GM12801 (cell line): ENCODE results near the gene ATP8B4.

Experiments
- CTCF ChIP-seq: IDR thresholded peaks from one replicate; pipeline ENCODE4 v1.5.1; 2011; ENCODE audit warnings: control low read depth; ENCODE audit not compliant: insufficient read length; ENCODE audit errors: extremely low read depth

ATP8B4 gene

GRCh38 chr15:49895347-49896223 is 223.4 kb downstream of the ATP8B4 start:
- TF ChIP-seq CTCF = no peak

- TF ChIP-seq CTCF = no peak
Measured at GRCh38 chr15:49890689-49891088, 228.3 kb downstream of the ATP8B4 start.

GRCh38 chr15:49889536-49889935 is 229.5 kb downstream of the ATP8B4 start:
- no peak for TF ChIP-seq CTCF

GRCh38 chr15:49888734-49889133 is 230.3 kb downstream of the ATP8B4 start:
- TF ChIP-seq CTCF = no peak

GRCh38 chr15:49888323-49888693 is 230.7 kb downstream of the ATP8B4 start:
- no peak for TF ChIP-seq CTCF

- TF ChIP-seq CTCF = no peak
Measured at GRCh38 chr15:49887659-49888322, 231.2 kb downstream of the ATP8B4 start.

- no peak for TF ChIP-seq CTCF
Measured at GRCh38 chr15:49883121-49883520, 235.9 kb downstream of the ATP8B4 start.
